NCI-H146 (cell line): ENCODE measurements around the gene NDUFA8.

ENCODE experiments used
- DNase-seq: peaks from one replicate; lab custom pipeline; 2025; lab: John Stamatoyannopoulos, UW

The NDUFA8 gene

GRCh38 chr9:122135529-122135859, 24.1 kb downstream of the NDUFA8 start:
- DNase-seq = no peak

GRCh38 chr9:122134822-122135528, 24.6 kb downstream of the NDUFA8 start:
- DNase-seq = peak; percentile 84

- DNase-seq = no peak
These were observed 25.5 kb downstream of the NDUFA8 start for GRCh38 chr9:122133984-122134535.

GRCh38 chr9:122133263-122133983, 26.2 kb downstream of the NDUFA8 start:
- no peak for DNase-seq

GRCh38 chr9:122132539-122132938, 27.0 kb downstream of the NDUFA8 start:
- DNase-seq = no peak

- peak; percentile 75 for DNase-seq
These were observed 28.1 kb downstream of the NDUFA8 start for GRCh38 chr9:122131401-122132001.

GRCh38 chr9:122130837-122131236, 28.7 kb downstream of the NDUFA8 start:
- DNase-seq = no peak

- no peak for DNase-seq
These were observed 29.6 kb downstream of the NDUFA8 start for GRCh38 chr9:122129969-122130368.

- DNase-seq = no peak
These were observed 30.6 kb downstream of the NDUFA8 start for GRCh38 chr9:122128969-122129343.

- no peak for DNase-seq
These were observed 31.3 kb downstream of the NDUFA8 start for GRCh38 chr9:122128007-122128968.

- DNase-seq = no peak
These were observed 32.2 kb downstream of the NDUFA8 start for GRCh38 chr9:122127396-122127798.

- no peak for DNase-seq
These were observed 33.0 kb downstream of the NDUFA8 start for GRCh38 chr9:122126331-122127261.

- no peak for DNase-seq
These were observed 33.9 kb downstream of the NDUFA8 start for GRCh38 chr9:122125509-122126330.

GRCh38 chr9:122125158-122125508, 34.4 kb downstream of the NDUFA8 start:
- DNase-seq = peak; percentile 39

GRCh38 chr9:122124528-122124927, 35.1 kb downstream of the NDUFA8 start:
- DNase-seq = no peak

- DNase-seq = no peak
These were observed 35.5 kb downstream of the NDUFA8 start for GRCh38 chr9:122124048-122124447.

- DNase-seq = peak; percentile 35
These were observed 36.5 kb downstream of the NDUFA8 start for GRCh38 chr9:122122903-122123632.

GRCh38 chr9:122122468-122122867, 37.1 kb downstream of the NDUFA8 start:
- no peak for DNase-seq

GRCh38 chr9:122121931-122122330, 37.6 kb downstream of the NDUFA8 start:
- DNase-seq = no peak
